ENCODE measurements around the gene NDUFAF2. TPM values are rescaled to one million over a fixed set of nuclear protein-coding genes. Genes with fewer than 3 reads are reported as not detected.
"Not testable (repeated sequence)": the region's sequence is repeated elsewhere in the genome, so short reads cannot be mapped to it uniquely, and the experiment has no call there.

NDUFAF2 gene
- total RNA-seq, 1 donor from 2014 or later, result 46.0 TPM

- Histone ChIP-seq H3K9me3 (ENCODE audit: insufficient read depth, low read depth, low read length) (no peaks in the 10 kb centered on the region), H4K20me1 (ENCODE audit: insufficient read depth, low read length) (peaks cover 26% of the 10 kb centered on the region), H3K4me3 (ENCODE audit: insufficient read depth, low read depth, low read length) (no peak overlapping the region), H3K4me2 (ENCODE audit: low read length) (no peak overlapping the region), H3K36me3 (ENCODE audit: insufficient read depth, low read length) (no peaks in the 10 kb centered on the region), H3K4me1 (ENCODE audit: insufficient read depth, low read length) (no peaks in the 10 kb centered on the region), H3K9ac (ENCODE audit: low read length) (no peak overlapping the region), H3K27me3 (ENCODE audit: insufficient read depth, low read length) (no peaks in the 10 kb centered on the region), H3K27ac (ENCODE audit: low read depth, low read length) (no peak overlapping the region), H3K79me2 (ENCODE audit: insufficient read depth, low read length) (peaks cover 37% of the 10 kb centered on the region), H2AFZ (ENCODE audit: low read depth, low read length) (no peak overlapping the region)
- Mint-ChIP-seq H3K4me3 (ENCODE audit: unreplicated experiment) (no peak overlapping the region), H3K27ac (ENCODE audit: unreplicated experiment) (no peak overlapping the region), H3K4me1 (ENCODE audit: low read depth, unreplicated experiment) (no peaks in the 10 kb centered on the region), H3K27me3 (ENCODE audit: low read depth, unreplicated experiment) (no peaks in the 10 kb centered on the region), H3K9me3 (ENCODE audit: unreplicated experiment) (peaks cover 4% of the 10 kb centered on the region), H3K36me3 (ENCODE audit: low read depth, unreplicated experiment) (peaks cover 3% of the 10 kb centered on the region)
- FAIRE-seq, result no peak
- DNase-seq (ENCODE audit: low read depth), result no peak
- TF ChIP-seq CTCF (IDR thresholded peaks at IDR 0.05; ENCODE audit: insufficient read depth, low read depth, low read length) (no peak), EZH2 (IDR thresholded peaks at IDR 0.05; ENCODE audit: insufficient read depth, low read length) (no peak)
These were observed 33.1 kb downstream of the NDUFAF2 start for GRCh38 chr5:60977956-60978737.

DNA sequence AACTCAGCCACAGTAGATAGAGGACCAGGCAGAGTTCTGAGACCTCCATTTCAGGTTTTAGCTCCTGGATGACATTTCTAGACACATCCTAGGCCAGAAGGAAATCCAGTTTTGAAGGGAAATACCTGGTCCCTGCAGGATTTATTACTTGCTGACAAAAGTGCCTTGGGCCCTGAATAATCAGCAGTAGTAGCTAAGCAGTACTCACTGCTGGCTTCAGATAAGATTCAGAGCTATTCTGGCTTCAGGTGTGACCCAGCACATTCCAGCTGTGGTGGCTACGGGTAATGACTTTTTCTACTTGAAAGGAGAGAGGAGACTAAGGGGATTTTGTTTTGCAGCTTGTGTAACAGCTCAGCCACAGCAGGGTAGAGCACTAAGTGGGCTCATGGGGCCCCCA, 34.0 kb downstream of the NDUFAF2 start:
- peaks cover 30% of the 10 kb centered on the region for H3K79me2 ChIP-seq (ENCODE audit: insufficient read depth, low read length)
- Mint-ChIP-seq H3K27me3 (ENCODE audit: low read depth, unreplicated experiment) (no peaks in the 10 kb centered on the region), H3K9me3 (ENCODE audit: unreplicated experiment) (peaks cover 4% of the 10 kb centered on the region), H3K36me3 (ENCODE audit: low read depth, unreplicated experiment) (peaks cover 3% of the 10 kb centered on the region), H3K4me3 (ENCODE audit: unreplicated experiment) (no peak overlapping the region), H3K27ac (ENCODE audit: unreplicated experiment) (no peak overlapping the region), H3K4me1 (ENCODE audit: low read depth, unreplicated experiment) (no peaks in the 10 kb centered on the region)
- no peaks in the 10 kb centered on the region for H3K36me3 ChIP-seq (ENCODE audit: insufficient read depth, low read length)
- DNase-seq (ENCODE audit: low read depth), result no peak
- TF ChIP-seq CTCF (IDR thresholded peaks at IDR 0.05; ENCODE audit: insufficient read depth, low read depth, low read length), result no peak
- TF ChIP-seq EZH2 (IDR thresholded peaks at IDR 0.05; ENCODE audit: insufficient read depth, low read length), result no peak
- H2AFZ ChIP-seq (ENCODE audit: low read depth, low read length), result no peak overlapping the region
- no peak overlapping the region for H3K4me2 ChIP-seq (ENCODE audit: low read length)
- no peak overlapping the region for H3K4me3 ChIP-seq (ENCODE audit: insufficient read depth, low read depth, low read length)
- H3K9me3 ChIP-seq (ENCODE audit: insufficient read depth, low read depth, low read length), result no peaks in the 10 kb centered on the region
- no peak overlapping the region for H3K27ac ChIP-seq (ENCODE audit: low read depth, low read length)
- FAIRE-seq, result no peak
- no peak overlapping the region for H3K9ac ChIP-seq (ENCODE audit: low read length)
- H3K4me1 ChIP-seq (ENCODE audit: insufficient read depth, low read length), result no peaks in the 10 kb centered on the region
- H3K27me3 ChIP-seq (ENCODE audit: insufficient read depth, low read length), result no peaks in the 10 kb centered on the region
- peaks cover 22% of the 10 kb centered on the region for H4K20me1 ChIP-seq (ENCODE audit: insufficient read depth, low read length)

GRCh38 chr5:60980511-60980910, 35.5 kb downstream of the NDUFAF2 start:
- DNase-seq (ENCODE audit: low read depth), result no peak
- Histone ChIP-seq H3K27ac (ENCODE audit: low read depth, low read length) (no peak overlapping the region), H3K27me3 (ENCODE audit: insufficient read depth, low read length) (no peaks in the 10 kb centered on the region), H3K79me2 (ENCODE audit: insufficient read depth, low read length) (peaks cover 16% of the 10 kb centered on the region), H3K4me2 (ENCODE audit: low read length) (no peak overlapping the region), H3K9ac (ENCODE audit: low read length) (no peak overlapping the region), H3K4me1 (ENCODE audit: insufficient read depth, low read length) (no peaks in the 10 kb centered on the region), H3K36me3 (ENCODE audit: insufficient read depth, low read length) (no peaks in the 10 kb centered on the region), H3K9me3 (ENCODE audit: insufficient read depth, low read depth, low read length) (no peaks in the 10 kb centered on the region), H4K20me1 (ENCODE audit: insufficient read depth, low read length) (peaks cover 16% of the 10 kb centered on the region), H2AFZ (ENCODE audit: low read depth, low read length) (no peak overlapping the region), H3K4me3 (ENCODE audit: insufficient read depth, low read depth, low read length) (no peak overlapping the region)
- Mint-ChIP-seq H3K4me1 (ENCODE audit: low read depth, unreplicated experiment) (no peaks in the 10 kb centered on the region), H3K27ac (ENCODE audit: unreplicated experiment) (no peak overlapping the region), H3K9me3 (ENCODE audit: unreplicated experiment) (peaks cover 8% of the 10 kb centered on the region), H3K27me3 (ENCODE audit: low read depth, unreplicated experiment) (no peaks in the 10 kb centered on the region), H3K36me3 (ENCODE audit: low read depth, unreplicated experiment) (peaks cover 6% of the 10 kb centered on the region), H3K4me3 (ENCODE audit: unreplicated experiment) (no peak overlapping the region)
- TF ChIP-seq EZH2 (IDR thresholded peaks at IDR 0.05; ENCODE audit: insufficient read depth, low read length) (no peak), CTCF (IDR thresholded peaks at IDR 0.05; ENCODE audit: insufficient read depth, low read depth, low read length) (no peak)
- no peak for FAIRE-seq

GRCh38 chr5:60982127-60982526, 37.1 kb downstream of the NDUFAF2 start:
- H3K27me3 Mint-ChIP-seq (ENCODE audit: low read depth, unreplicated experiment); H3K36me3 ChIP-seq (ENCODE audit: insufficient read depth, low read length); H3K4me3 ChIP-seq (ENCODE audit: insufficient read depth, low read depth, low read length); H3K27me3 ChIP-seq (ENCODE audit: insufficient read depth, low read length); DNase-seq (ENCODE audit: low read depth); H2AFZ ChIP-seq (ENCODE audit: low read depth, low read length); H3K4me2 ChIP-seq (ENCODE audit: low read length); H3K4me1 ChIP-seq (ENCODE audit: insufficient read depth, low read length); H3K27ac Mint-ChIP-seq (ENCODE audit: unreplicated experiment); H3K9me3 ChIP-seq (ENCODE audit: insufficient read depth, low read depth, low read length); H3K4me3 Mint-ChIP-seq (ENCODE audit: unreplicated experiment); H3K27ac ChIP-seq (ENCODE audit: low read depth, low read length); H3K36me3 Mint-ChIP-seq (ENCODE audit: low read depth, unreplicated experiment); FAIRE-seq; H3K4me1 Mint-ChIP-seq (ENCODE audit: low read depth, unreplicated experiment); H3K9ac ChIP-seq (ENCODE audit: low read length): not testable (repeated sequence)
- H3K9me3 Mint-ChIP-seq (ENCODE audit: unreplicated experiment), result peaks cover 10% of the 10 kb centered on the region
- Histone ChIP-seq H4K20me1 (ENCODE audit: insufficient read depth, low read length) (peaks cover 12% of the 10 kb centered on the region), H3K79me2 (ENCODE audit: insufficient read depth, low read length) (peaks cover 18% of the 10 kb centered on the region)
